MCF 10A (cell line): ENCODE measurements around the gene ANKMY1. TPM values are rescaled to one million over a fixed set of nuclear protein-coding genes. Genes with fewer than 3 reads are reported as not detected.

ENCODE experiments used
- BruUV-seq: library from RNA; stranded (reverse); fragments of 400-500 nt; replicated peaks from 2 replicates; lab custom pipeline; 2021; lab: Mats Ljungman, UMichigan
- CTCF ChIA-PET: fragments of 300-600 bp; sonication (Branson Sonifier 250); formaldehyde crosslinking; extraction: SDS; loops from one replicate; lab custom pipeline; 2021; ENCODE audit warnings: antibody characterized with exemption, inconsistent platforms; lab: Yijun Ruan, JAX
- POLR2A ChIA-PET: fragments of 300-600, 350-650 bp; sonication (Branson Sonifier 250); formaldehyde crosslinking; extraction: SDS; loops from one replicate; lab custom pipeline; 2020; ENCODE audit warnings: antibody characterized with exemption, inconsistent platforms; lab: Yijun Ruan, JAX
- DNase-seq: peaks from one replicate; pipeline ENCODE4 v3.0.0-alpha.2; 2018; ENCODE audit not compliant: unreplicated experiment
- H3K27ac Mint-ChIP-seq: one replicate; pipeline ENCODE4 v1.8.0; 2022; ENCODE audit warnings: mild to moderate bottlenecking, low read depth, mixed read lengths; ENCODE audit not compliant: unreplicated experiment
- H3K27me3 Mint-ChIP-seq: one replicate; pipeline ENCODE4 v1.8.0; 2022; ENCODE audit warnings: mixed read lengths; ENCODE audit not compliant: insufficient read depth, unreplicated experiment
- H3K36me3 Mint-ChIP-seq: one replicate; pipeline ENCODE4 v1.8.0; 2022; ENCODE audit warnings: mild to moderate bottlenecking, moderate library complexity, mixed read lengths; ENCODE audit not compliant: insufficient read depth, unreplicated experiment
- H3K4me1 Mint-ChIP-seq: one replicate; pipeline ENCODE4 v1.8.0; 2022; ENCODE audit warnings: mixed read lengths; ENCODE audit not compliant: insufficient read depth, unreplicated experiment
- H3K4me3 Mint-ChIP-seq: one replicate; pipeline ENCODE4 v1.8.0; 2022; ENCODE audit warnings: mild to moderate bottlenecking, moderate library complexity, mixed read lengths; ENCODE audit not compliant: unreplicated experiment
- H3K9me3 Mint-ChIP-seq: one replicate; pipeline ENCODE4 v1.8.0; 2022; ENCODE audit warnings: mixed read lengths; ENCODE audit not compliant: unreplicated experiment
- CTCF ChIP-seq: fragments of 200-600 bp; IDR thresholded peaks from one replicate; pipeline ENCODE4 v1.8.0; 2022; ENCODE audit warnings: antibody characterized with exemption, mild to moderate bottlenecking; ENCODE audit not compliant: unreplicated experiment
- intact Hi-C: fragments of 100-400 bp; cut with micrococcal nuclease; formaldehyde crosslinking; loops from 2 replicates; pipeline ENCODE4 v1.14.1; 2022
- total RNA-seq: library from RNA; stranded (reverse); gene quantifications from 2 replicates; pipeline ENCODE4 v1.2.3, GENCODE V29; 2022

Gene ANKMY1
- total RNA-seq, 1 experiment from 2014 or later = 22.2 TPM

- peak overlapping the region; percentile 69 for H3K4me3 Mint-ChIP-seq
- POLR2A ChIA-PET = interaction anchor here (0.6 to 5.7 kb wide), 14 partner anchors 9 to 411 kb away, joined by 3 to 65 read pairs (median 4); partner anchors contain the start of gene NDUFA10
Measured at GRCh38 chr2:240435948-240436682, 121.7 kb downstream of the ANKMY1 start.

GRCh38 chr2:240435457-240435947 lies 122.3 kb downstream of the ANKMY1 start, which contains the start of gene GPC1:
Gene GPC1, plus strand, starts transcription at chr2:240435663. Its CDS starts 256 bp downstream, at chr2:240435919.
- intact Hi-C loops = loop anchor here (10.0 kb wide), 2 partner anchors 111 to 371 kb away; no protein-coding TSS in a partner anchor
- no peaks in the 10 kb centered on the region for H3K9me3 Mint-ChIP-seq
- no TSS peak for BruUV-seq
- DNase-seq = peak; percentile 83
- no peaks in the 10 kb centered on the region for H3K27me3 Mint-ChIP-seq
- CTCF ChIA-PET = interaction anchor here (0.7 to 1.9 kb wide), 6 partner anchors 9 to 286 kb away, joined by 4 to 9 read pairs (median 5); no protein-coding TSS in a partner anchor
- peak within 1 kb of the TSS; percentile 86 for H3K27ac Mint-ChIP-seq
- H3K4me1 Mint-ChIP-seq = peaks cover 23% of the 10 kb centered on the region
- no peak for TF ChIP-seq CTCF
- peak within 1 kb of the TSS; percentile 85 for H3K4me3 Mint-ChIP-seq
- POLR2A ChIA-PET = interaction anchor here (0.6 to 5.7 kb wide), 12 partner anchors 8 to 858 kb away, joined by 3 to 65 read pairs (median 4); partner anchors contain the start of gene NDUFA10
- H3K36me3 Mint-ChIP-seq = no peaks in the 10 kb centered on the region

More at GRCh38 chr2:240435948-240436682, 121.7 kb downstream of the ANKMY1 start:
- intact Hi-C loops = loop anchor here (10.0 kb wide), 2 partner anchors 111 to 371 kb away; no protein-coding TSS in a partner anchor
- Mint-ChIP-seq H3K27me3 (no peaks in the 10 kb centered on the region), H3K36me3 (no peaks in the 10 kb centered on the region), H3K4me1 (peaks cover 23% of the 10 kb centered on the region), H3K9me3 (no peaks in the 10 kb centered on the region), H3K27ac (no peak overlapping the region)
- CTCF ChIA-PET = interaction anchor here (0.6 to 1.9 kb wide), 16 partner anchors 8 to 286 kb away, joined by 3 to 22 read pairs (median 4); no protein-coding TSS in a partner anchor
- BruUV-seq = no TSS peak
- no peak for TF ChIP-seq CTCF
- peak; percentile 21 for DNase-seq

- ChIA-PET CTCF (interaction anchor here (0.7 to 1.9 kb wide), 4 partner anchors 64 to 202 kb away, joined by 3 to 9 read pairs (median 4); no protein-coding TSS in a partner anchor), POLR2A (interaction anchor here (0.6 to 5.7 kb wide), 16 partner anchors 15 to 858 kb away, joined by 3 to 65 read pairs (median 4); no protein-coding TSS in a partner anchor)
- no peaks in the 10 kb centered on the region for H3K9me3 Mint-ChIP-seq
- no peak for TF ChIP-seq CTCF
- intact Hi-C loops = loop anchor here (1.0 to 10.0 kb wide), 4 partner anchors 48 to 370 kb away; no protein-coding TSS in a partner anchor
- H3K36me3 Mint-ChIP-seq = no peaks in the 10 kb centered on the region
- H3K4me3 Mint-ChIP-seq = peak overlapping the region; percentile 85
- H3K27me3 Mint-ChIP-seq = no peaks in the 10 kb centered on the region
- BruUV-seq = no TSS peak
- DNase-seq = peak; percentile 92
- peaks cover 23% of the 10 kb centered on the region for H3K4me1 Mint-ChIP-seq
- H3K27ac Mint-ChIP-seq = peak overlapping the region; percentile 86
Measured at GRCh38 chr2:240434728-240435456, 122.9 kb downstream of the ANKMY1 start.
